ENCODE data around the gene DEFB115. TPM values are rescaled to one million over a fixed set of nuclear protein-coding genes. Genes with fewer than 3 reads are reported as not detected.
A peak's percentile ranks its signal among the peaks of the same experiment; 100 is the strongest.
"Not testable (repeated sequence)": the region's sequence is repeated elsewhere in the genome, so short reads cannot be mapped to it uniquely, and the experiment has no call there.

Gene DEFB115, protein sequence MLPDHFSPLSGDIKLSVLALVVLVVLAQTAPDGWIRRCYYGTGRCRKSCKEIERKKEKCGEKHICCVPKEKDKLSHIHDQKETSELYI
- total RNA-seq (2014; rRNA removed; shearing (Covaris generic)) = not detected in 2 replicates

GRCh38 chr20:31257364-31257763 lies at the start of gene DEFB115:
Gene DEFB115, plus strand, starts transcription at chr20:31257664. Its CDS starts 0 bp downstream, at chr20:31257664.
- DNase-seq (ENCODE audit: low spot score) = no peak

DNA sequence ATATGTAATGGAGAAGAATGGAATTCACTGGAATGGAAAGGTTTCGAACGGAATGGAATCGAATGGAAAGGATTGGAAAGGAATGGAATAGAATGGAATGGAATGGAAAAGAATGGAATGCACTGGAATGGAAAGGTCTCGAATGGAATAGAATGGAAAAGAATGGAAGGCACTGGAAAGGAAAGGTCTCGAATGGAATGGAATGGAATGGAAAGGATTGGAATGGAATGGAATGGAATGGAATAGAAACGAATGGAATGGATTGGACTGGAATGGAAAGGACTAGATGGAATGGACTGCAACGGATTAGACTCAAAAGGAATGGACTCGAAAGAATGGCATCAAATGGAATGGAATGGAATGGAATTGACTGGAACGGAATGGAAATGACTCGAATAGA lies 20.5 kb upstream of the DEFB115 start:
- no peak for DNase-seq (ENCODE audit: low spot score)

DNA sequence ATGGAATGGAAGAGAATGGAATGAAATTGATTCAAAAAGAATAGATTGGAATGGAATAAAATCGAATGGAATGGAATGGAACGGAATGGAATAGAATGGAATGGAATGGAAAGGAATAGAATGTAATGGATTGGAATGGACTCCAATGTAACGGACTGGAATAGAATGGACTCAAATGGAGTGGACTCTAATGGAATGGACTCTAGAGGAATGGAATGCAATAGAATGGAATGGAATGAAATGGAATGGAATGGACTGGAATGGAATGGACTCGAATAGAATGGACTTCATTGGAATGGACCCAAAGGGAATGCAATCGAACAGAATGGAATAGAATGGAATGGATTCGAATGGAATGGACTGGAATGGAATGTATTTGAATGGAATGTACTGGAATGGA lies 19.7 kb upstream of the DEFB115 start:
- DNase-seq (ENCODE audit: low spot score) = no peak

DNA sequence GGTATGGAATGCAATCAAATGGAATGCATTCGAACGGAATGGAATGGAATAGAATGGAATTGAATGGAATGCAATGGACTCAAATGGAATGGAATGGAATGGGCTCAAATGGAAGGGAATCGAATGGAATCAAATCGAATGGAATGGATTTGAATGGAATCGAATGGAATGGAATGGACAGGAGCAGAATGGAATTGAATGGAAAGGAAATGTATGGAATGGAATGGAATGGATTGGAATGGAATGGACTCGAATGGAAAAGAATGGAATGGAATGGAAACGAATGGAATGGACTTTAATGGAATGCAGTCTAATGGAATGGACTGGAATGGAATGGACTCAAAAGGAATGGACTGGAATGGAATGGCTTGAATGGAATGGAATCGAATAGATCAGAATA lies 18.3 kb upstream of the DEFB115 start:
- DNase-seq (ENCODE audit: low spot score) = no peak

GRCh38 chr20:31256959-31257358 lies 505 bp upstream of the DEFB115 start:
- no peak for DNase-seq (ENCODE audit: low spot score)

DNA sequence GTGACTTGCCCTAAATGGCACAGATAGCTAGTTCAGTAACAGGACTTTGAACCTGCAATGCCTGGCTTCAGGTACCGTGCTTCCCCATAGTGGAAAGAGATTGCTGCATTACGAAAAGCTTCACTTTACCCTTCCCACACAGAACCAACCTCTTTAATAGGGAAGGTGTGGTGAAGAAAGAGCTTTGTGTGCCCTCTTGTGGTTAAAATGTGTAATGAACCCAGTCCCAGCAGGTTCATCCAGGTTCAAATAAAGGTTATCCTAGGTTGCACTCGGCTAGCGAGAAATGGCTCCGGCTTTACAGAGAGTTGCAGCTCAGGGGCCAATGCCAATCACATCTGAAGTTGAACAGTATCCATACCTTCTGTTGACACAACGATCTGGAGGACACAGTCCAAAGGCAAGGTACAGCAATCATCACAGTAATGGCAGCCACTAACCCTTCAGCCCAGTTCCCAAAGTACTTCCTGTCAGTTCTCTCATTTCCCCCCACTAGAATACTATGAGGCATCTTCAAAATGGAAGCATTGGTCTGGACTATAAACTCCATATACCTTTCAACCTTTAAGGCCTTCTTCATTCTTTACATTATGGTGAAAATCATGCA lies 3.0 kb downstream of the DEFB115 start:
- peak; percentile 10 for DNase-seq (ENCODE audit: low spot score)

DNA sequence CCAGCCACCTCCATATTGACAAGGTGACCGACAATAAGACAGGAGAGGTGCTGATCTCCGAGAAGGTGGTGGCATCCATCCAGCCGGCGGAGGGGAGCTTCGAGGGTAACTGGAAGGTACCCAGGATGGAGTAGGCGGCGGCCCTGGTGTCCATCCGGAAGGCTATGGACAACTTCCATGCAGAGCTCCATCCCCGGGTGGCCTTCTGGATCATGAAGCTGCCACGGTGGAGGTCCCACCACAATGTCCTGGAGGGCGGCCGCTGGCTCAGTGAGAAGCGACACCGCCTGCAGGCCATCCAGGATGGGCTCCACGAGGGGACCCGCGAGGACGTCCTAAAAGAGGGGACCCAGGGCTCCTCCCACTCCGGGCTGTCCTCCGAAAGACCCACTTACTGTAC lies 17.0 kb downstream of the DEFB115 start:
- DNase-seq (ENCODE audit: low spot score) = no peak

GRCh38 chr20:31278178-31278577 lies 20.7 kb downstream of the DEFB115 start:
- no peak for DNase-seq (ENCODE audit: low spot score)

DNA sequence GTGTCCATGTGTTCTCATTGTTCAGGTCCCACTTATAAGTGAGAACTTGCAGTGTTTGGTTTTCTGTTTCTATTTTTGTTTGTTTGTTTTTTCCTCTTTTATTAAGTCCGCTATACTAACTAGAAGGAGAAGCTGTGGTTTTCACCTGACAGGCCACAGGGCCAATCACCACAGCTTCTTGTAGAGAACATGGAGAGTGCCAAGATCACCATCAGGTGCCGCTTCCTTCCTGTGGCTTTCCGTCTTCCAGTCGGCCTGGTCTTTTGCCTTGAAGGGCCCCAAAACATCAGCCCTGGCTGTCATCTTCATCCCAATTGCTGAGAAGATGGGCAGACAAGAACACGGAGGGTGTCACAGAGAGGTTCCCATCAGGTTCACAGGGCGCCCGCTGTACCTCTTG lies 27.5 kb downstream of the DEFB115 start:
- DNase-seq (ENCODE audit: low spot score) = not testable (repeated sequence)

GRCh38 chr20:31308535-31309162 lies 51.2 kb downstream of the DEFB115 start, which contains the start of gene DEFB116:
Gene DEFB116, minus strand, starts transcription at chr20:31308585. Its CDS starts 0 bp downstream, at chr20:31308585.
- DNase-seq (ENCODE audit: low spot score) = no peak

Other genes starting within 250 kb of the DEFB115 start
- not detected in 2 replicates for gene DEFB116, start 50.9 kb downstream of the DEFB115 start, total RNA-seq (2014; rRNA removed; shearing (Covaris generic))
- gene DEFB118, start 110.9 kb downstream of the DEFB115 start, total RNA-seq (2014; rRNA removed; shearing (Covaris generic)) = not detected in 2 replicates
- not detected in 2 replicates for gene DEFB119, start 132.9 kb downstream of the DEFB115 start, total RNA-seq (2014; rRNA removed; shearing (Covaris generic))
- not detected in 2 replicates for gene DEFB121, start 148.6 kb downstream of the DEFB115 start, total RNA-seq (2014; rRNA removed; shearing (Covaris generic))
- not detected in 2 replicates for gene DEFB123, start 183.0 kb downstream of the DEFB115 start, total RNA-seq (2014; rRNA removed; shearing (Covaris generic))
- not detected in 2 replicates for gene DEFB124, start 217.5 kb downstream of the DEFB115 start, total RNA-seq (2014; rRNA removed; shearing (Covaris generic))
- gene REM1, start 217.6 kb downstream of the DEFB115 start, total RNA-seq (2014; rRNA removed; shearing (Covaris generic)) = not detected in 2 replicates

Measured in H4 (cell line).